Measurements from ENCODE around the gene ADAM8.

DNA sequence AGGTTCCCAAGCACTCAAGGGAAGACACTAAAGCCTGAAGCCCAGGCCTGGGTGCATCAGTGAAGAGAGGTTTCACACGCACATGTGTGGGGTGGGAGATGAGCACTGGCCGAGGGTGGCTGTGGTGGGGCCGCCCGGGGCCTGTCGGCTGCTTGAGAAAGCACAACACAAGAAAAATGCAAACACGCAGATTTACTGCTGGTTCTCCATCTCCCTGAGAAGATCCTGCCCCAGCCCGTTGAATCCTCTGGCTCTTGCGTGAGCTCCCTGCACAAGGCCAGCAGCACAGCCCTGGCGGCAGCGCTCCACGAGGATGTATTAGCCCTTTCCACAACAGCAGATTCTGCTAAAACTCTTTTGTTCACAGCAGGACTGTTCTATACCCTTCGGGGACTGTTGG is 38.2 kb upstream of the ADAM8 start:
- TF ChIP-seq, protein P1, sequence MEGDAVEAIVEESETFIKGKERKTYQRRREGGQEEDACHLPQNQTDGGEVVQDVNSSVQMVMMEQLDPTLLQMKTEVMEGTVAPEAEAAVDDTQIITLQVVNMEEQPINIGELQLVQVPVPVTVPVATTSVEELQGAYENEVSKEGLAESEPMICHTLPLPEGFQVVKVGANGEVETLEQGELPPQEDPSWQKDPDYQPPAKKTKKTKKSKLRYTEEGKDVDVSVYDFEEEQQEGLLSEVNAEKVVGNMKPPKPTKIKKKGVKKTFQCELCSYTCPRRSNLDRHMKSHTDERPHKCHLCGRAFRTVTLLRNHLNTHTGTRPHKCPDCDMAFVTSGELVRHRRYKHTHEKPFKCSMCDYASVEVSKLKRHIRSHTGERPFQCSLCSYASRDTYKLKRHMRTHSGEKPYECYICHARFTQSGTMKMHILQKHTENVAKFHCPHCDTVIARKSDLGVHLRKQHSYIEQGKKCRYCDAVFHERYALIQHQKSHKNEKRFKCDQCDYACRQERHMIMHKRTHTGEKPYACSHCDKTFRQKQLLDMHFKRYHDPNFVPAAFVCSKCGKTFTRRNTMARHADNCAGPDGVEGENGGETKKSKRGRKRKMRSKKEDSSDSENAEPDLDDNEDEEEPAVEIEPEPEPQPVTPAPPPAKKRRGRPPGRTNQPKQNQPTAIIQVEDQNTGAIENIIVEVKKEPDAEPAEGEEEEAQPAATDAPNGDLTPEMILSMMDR (optimal IDR thresholded peaks at IDR 0.05 in 1 of 3, IDR thresholded peaks at IDR 0.05 in 1 of 3, conservative IDR thresholded peaks at IDR 0.05 in 1 of 3; ENCODE audit: extremely low read depth in 1 of 3, insufficient read depth in 2 of 3, low read length in 3 of 3): no peak
- TF ChIP-seq EZH2 (IDR thresholded peaks at IDR 0.05; ENCODE audit: low read length): no peak

Measured in keratinocyte (primary cell).